DMS114 treated with DMSO at 0.1 percent for 48 hours (cell line): ENCODE results near the gene DEAF1.
"Not testable (repeated sequence)": the region's sequence is repeated elsewhere in the genome, so short reads cannot be mapped to it uniquely, and the experiment has no call there.

Experiments used
- DNase-seq: peaks from one replicate; lab custom pipeline; 2025; ENCODE audit not compliant: unreplicated experiment; lab: John Stamatoyannopoulos, UW

DEAF1 gene

GRCh38 chr11:702462-703461 lies 7.7 kb upstream of the DEAF1 start:
- no peak for DNase-seq

GRCh38 chr11:701741-702461 lies 6.9 kb upstream of the DEAF1 start:
- DNase-seq, result no peak

- DNase-seq, result no peak
Observed at GRCh38 chr11:699753-700152, 4.7 kb upstream of the DEAF1 start.

- DNase-seq, result no peak
Observed at GRCh38 chr11:699116-699508, 4.1 kb upstream of the DEAF1 start.

- DNase-seq, result no peak
Observed at GRCh38 chr11:698493-699115, 3.6 kb upstream of the DEAF1 start.

- DNase-seq, result no peak
Observed at GRCh38 chr11:697811-698311, 2.8 kb upstream of the DEAF1 start.

DNA sequence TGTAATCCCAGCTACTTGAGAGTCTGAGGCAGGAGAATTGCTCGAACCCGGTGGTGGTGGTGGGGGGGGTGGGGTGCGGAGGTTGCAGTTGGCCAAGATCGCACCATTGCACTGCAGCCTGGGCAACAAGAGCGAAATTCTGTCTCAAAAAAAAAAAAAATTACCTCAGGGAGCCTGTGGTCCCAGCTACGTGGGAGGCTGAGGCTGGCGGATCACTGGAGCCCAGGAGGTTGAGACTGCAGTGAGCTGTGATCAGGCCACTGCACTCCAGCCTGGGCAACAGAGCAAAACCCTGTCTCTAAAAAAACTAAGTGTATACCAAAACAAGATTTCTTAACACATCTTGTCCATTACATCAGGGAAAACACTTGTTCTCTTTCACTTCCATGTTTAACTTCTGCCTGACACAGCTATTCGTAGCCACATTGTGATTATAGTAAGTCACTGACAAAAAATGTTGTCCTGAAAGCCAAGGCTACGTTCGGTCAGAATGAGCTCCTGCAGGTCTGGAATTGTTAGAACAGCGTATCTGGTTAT lies 2.0 kb upstream of the DEAF1 start:
- DNase-seq, result no peak

DNA sequence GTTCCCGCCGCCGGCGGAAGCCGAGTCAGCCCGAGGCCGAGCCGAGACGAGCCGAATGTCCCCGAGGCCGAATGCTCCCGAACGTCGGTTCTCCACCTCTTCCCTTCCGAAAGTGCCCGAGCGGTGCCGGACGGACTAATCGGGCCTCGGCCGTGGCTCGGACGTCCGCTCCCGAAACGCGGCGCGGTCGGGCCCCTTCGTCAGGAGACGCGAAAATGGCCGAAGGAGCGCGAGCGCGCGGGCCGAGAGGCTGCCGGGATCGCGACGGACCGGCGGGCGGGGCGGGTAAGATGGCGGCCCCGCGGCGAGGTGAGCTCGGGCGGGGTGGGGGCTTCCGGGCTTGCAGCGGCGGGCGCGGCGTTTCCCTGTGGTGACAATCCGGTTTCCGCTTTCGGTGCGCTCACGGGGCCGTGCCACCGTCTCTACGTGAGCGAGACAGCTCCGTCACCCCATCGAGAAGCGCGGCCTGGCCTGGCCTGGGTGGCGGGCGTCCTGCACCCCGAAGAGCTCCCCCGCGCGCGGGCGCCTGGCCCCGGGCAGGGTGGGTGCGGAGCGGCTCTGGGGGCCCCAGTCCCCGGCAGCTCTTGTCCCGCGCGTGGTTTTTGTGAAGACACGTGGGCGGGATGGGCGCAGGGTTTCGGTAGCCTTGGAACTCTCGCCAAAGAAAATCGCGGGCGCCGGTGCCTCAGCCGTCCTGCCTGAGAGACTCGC lies 671 bp upstream of the DEAF1 start, which contains the start of gene TMEM80:
Gene TMEM80, plus strand, starts transcription at position 279 of the 711 bp plus-strand sequence. Its CDS starts 12 bp downstream, at position 291.
- peak; percentile 78 for DNase-seq

- DNase-seq, result no peak
Observed at GRCh38 chr11:695288-695537, 191 bp upstream of the DEAF1 start.

DNA sequence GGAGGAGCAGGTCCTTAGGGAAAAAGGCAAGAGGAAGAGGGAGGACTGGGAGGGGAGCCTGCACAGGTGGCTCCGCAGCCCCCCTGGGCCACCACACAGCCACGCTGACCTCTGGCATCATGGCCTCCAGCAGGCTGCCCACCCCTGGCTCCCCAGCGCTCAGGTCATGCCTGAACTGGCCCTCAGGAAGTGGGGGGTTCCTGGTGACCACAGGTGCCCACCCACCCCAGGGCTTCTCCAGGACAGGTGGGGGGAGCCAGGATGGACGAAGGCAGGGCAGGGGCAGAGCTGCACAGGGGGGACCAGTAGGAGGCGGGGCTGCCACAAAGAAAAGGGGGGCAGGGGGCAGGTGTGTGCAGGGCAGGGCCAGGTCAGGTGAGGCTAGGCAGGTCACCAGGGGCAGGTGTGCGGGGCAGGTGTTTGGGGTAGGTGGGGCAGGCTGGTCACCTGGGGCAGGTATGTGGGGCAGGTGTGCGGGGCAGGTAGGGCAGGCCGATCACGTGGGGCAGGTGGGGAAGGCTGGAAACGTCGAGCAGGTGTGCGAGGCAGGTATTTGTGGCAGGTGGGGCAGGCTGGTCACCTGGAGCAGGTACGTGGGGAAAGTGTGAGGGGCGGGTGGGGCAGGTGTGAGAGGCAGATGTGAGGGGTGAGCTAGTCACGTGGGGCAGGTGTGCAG lies 997 bp downstream of the DEAF1 start:
- no peak for DNase-seq

GRCh38 chr11:693415-693831 lies 1.6 kb downstream of the DEAF1 start:
- no peak for DNase-seq

DNA sequence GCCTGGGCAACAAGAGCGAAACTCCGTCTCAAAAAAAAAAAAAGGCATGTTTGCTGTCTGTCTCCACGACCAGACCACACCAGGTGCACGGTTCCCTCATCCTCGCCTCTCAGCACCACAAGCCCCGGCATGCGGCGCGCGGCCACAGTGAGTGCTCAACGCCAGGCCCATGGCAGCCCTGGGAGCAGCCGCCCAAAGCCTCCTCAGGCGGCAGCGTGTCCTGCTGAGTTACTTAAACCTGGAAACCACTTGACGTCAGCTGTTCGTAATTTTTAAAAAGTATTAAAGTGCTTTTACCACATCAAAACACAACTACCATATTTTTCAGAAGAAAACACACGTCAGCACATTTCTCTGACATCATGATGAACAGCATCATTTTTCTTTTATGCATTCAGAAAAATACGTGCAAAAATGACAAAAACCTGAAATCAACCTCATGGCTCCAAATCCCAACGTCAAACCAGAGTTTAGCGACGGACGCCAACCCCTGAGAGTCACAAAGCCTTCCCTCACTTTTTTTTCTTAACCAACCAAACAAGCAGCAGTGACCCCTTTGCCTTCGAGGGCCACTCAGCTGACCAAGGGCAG lies 2.1 kb downstream of the DEAF1 start:
- DNase-seq, result no peak

DNA sequence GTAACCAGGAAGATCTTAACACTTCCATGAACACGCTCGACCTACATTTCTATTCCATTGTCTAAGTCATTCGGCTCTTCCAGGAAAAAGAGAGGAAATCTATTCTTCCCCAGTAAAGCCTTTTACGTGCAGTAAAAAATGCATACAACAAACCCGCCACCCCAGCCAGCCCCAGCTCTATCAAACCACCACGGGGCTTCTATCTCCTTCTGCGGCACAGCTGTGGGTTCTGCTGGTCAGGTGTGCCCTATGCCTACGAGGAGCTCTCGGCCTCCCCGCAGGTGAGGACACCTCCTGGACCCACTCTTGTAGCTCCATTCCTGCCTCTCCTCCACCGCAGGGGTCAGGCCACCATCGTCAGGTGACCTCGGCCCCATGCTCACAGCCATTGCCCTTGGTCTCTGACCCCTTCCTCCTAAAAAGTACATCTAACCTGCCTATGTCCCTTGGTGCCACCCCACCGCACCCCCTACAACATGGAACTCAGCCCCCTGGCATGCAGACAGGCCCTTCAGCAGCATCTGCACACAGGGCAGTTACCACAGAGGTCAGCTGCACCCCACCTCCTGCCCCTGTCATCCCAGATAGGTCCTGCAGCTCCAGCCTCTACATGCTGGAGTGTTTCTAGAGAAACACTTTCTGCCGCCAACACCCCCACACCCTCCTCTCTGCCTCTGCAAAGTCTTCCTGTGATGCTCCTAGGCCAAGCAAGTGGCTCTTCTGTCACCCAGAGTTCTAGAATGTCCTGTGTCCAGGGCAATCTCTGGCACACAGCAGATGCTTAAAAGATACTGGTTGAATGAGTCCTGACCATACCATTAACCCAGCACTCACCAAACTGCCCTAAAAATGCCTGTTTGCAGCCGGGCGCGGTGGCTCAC lies 3.1 kb downstream of the DEAF1 start:
- DNase-seq, result no peak

DNA sequence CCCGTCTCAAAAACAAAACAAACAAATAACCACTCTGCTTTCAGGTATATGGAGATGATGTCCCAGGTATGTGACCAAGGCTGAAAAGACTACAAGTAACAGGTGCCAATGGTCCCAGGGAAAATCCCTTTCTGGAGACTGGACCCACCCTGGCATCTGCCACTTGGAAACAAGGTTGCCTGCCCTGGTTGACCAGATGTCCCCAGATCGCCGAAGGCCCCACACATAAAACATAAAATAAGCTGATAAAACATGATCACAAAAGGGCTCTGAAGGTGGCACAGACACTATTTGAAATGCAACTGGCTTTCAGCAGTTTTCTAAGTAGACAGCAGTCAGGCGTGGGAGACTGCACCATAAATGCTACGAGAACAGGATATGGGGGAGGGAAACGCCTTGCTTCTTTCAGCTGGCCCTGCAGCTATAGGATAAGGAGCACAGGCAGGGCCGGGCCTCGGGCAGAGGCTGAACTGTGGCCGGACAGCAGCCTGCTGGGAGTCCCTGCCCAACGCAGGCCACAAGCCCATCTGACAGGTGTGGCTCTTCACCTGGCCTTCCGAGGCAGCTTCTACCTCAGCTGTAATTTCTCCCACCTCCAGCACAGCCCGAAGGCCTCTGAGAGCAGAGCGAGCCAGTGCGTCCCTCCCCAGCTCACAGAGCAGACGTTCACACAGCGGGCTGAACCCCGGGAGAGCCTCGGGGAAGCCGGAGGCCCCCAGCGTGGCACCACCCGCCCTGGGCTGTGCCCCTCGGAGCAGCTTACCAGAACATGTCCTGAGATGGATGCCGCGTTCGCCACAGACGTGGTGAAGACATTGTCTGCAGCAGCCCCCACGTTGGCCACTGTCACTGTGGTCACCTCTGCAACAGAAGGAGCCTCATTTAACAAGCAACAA lies 4.0 kb downstream of the DEAF1 start:
- DNase-seq, result no peak

DNA sequence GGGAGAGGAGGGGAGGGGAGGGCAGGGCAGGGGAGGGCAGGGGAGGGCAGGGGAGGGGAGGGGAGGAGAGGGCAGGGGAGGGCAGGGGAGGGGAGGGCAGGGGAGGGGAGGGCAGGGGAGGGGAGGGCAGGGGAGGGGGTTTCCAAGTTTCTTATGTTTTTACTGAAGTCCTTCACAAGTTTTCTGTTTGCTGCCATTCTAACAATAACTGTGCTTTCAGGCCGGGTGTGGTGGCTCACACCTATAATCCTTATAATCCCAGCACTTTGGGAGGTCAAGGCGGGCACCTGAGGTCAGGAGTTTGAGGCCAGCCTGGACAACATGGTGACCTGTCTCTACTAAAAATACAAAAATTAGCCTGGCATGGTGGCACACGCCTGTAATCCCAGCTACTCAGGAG lies 4.8 kb downstream of the DEAF1 start:
- DNase-seq, result not testable (repeated sequence)

GRCh38 chr11:689625-690024 lies 5.4 kb downstream of the DEAF1 start:
- DNase-seq, result no peak

GRCh38 chr11:688681-689080 lies 6.3 kb downstream of the DEAF1 start:
- DNase-seq, result no peak

GRCh38 chr11:687751-688150 lies 7.3 kb downstream of the DEAF1 start:
- DNase-seq, result no peak
